Measurements from ENCODE around the gene KANTR. TPM values are rescaled to one million over a fixed set of nuclear protein-coding genes. Genes with fewer than 3 reads are reported as not detected.

Gene KANTR
- 10 to 100 TPM in 1 of 2 donors, 1 to 10 TPM in 1; 9.8 to 10.1 TPM for total RNA-seq
- 11.5 to 15.8 reads per million in 2 donors for total RNA-seq

DNA sequence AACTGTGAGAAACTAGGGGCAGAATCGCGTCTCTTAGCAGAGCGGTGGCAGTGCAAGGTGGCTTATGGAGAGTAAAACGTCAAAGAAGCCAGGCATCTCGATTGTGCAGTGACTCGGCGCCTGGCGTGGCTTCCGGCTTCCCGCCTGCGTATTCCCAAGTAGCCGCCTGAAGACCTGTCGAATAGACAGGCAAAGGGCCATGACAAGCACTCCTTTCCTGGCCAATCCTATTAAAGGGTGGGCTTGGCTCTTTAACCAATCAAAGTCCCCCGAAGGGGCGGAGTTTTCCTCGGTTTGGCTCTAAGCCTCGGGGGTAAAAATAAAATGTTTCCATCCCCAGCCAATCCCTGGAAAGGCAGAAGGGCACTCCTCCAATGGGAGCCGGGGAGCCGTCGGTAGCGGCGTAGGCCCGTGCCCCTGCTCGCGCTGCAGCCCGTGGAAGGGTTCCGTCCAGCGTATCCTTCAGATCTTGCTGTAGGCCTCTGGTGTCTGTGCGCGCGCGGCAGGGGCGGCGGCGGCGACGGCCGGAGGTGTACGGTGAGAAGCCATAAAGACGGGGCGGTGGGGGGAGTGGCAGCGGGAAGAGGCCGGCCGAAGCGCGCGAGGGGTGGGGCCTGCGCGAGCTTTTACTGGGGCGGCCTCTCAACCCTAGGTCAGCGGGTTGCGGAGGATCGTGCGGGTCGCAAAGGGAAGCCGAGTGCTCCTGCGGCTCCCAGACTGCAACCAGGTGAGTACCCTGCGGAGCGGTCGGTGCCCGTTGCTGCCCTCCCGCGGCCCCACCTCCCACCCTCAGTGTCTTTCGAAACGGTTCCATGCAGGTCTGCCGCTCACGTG is at the start of gene KANTR:
Gene KANTR (plus strand): TSS at position 395 of the 834 bp plus-strand sequence. CDS start 30,131 bp downstream, outside the sequence.
- peak within 1 kb of the TSS; percentile 89 for H3K4me3 Mint-ChIP-seq
- peak; percentile 57 to 72 (median 59) for DNase-seq
- H3K36me3 Mint-ChIP-seq (ENCODE audit: low read depth), result no peaks in the 10 kb centered on the region
- H3K9me3 ChIP-seq (ENCODE audit: control insufficient read depth, low read length, poor library complexity, severe bottlenecking), result no peaks in the 10 kb centered on the region
- peak; percentile 84 for ATAC-seq
- H3K4me1 Mint-ChIP-seq, result peaks cover 15% of the 10 kb centered on the region
- peak within 1 kb of the TSS; percentile 9 for H3K27ac Mint-ChIP-seq
- H3K27me3 Mint-ChIP-seq, result no peaks in the 10 kb centered on the region

DNA sequence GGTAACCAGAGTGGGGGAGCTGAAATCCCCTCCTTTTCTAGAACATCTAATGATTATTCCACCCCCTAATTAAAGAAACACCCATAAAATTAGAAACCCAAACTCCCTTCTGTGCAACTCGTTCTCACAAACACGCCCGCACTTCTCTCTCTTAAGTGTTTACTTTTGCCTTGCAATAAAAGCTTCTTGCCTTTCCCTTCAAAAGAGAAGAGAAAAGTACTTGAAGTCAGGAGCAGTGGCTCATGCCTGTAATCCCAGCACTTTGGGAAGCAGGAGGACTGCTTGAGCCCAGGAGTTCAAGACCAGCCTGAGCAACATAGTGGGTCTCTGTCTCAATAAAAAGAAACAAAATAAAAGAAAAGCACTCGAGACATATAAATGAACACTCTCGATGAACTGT is 48.9 kb upstream of the KANTR start:
- no peaks in the 10 kb centered on the region for H3K36me3 Mint-ChIP-seq (ENCODE audit: low read depth)
- H3K9me3 ChIP-seq (ENCODE audit: control insufficient read depth, low read length, poor library complexity, severe bottlenecking), result no peaks in the 10 kb centered on the region
- H3K4me1 Mint-ChIP-seq, result no peaks in the 10 kb centered on the region
- H3K4me3 Mint-ChIP-seq, result no peak overlapping the region
- DNase-seq (no peak), ATAC-seq (no peak)
- H3K27me3 Mint-ChIP-seq, result no peaks in the 10 kb centered on the region
- H3K27ac Mint-ChIP-seq, result no peak overlapping the region

- no peaks in the 10 kb centered on the region for H3K9me3 ChIP-seq (ENCODE audit: control insufficient read depth, low read length, poor library complexity, severe bottlenecking)
- Mint-ChIP-seq H3K4me3 (no peak overlapping the region), H3K4me1 (no peaks in the 10 kb centered on the region), H3K27ac (no peak overlapping the region), H3K27me3 (no peaks in the 10 kb centered on the region), H3K36me3 (ENCODE audit: low read depth) (no peaks in the 10 kb centered on the region)
- DNase-seq (no peak), ATAC-seq (no peak)
Measured at GRCh38 chrX:53047228-53047627, 46.7 kb upstream of the KANTR start.

DNA sequence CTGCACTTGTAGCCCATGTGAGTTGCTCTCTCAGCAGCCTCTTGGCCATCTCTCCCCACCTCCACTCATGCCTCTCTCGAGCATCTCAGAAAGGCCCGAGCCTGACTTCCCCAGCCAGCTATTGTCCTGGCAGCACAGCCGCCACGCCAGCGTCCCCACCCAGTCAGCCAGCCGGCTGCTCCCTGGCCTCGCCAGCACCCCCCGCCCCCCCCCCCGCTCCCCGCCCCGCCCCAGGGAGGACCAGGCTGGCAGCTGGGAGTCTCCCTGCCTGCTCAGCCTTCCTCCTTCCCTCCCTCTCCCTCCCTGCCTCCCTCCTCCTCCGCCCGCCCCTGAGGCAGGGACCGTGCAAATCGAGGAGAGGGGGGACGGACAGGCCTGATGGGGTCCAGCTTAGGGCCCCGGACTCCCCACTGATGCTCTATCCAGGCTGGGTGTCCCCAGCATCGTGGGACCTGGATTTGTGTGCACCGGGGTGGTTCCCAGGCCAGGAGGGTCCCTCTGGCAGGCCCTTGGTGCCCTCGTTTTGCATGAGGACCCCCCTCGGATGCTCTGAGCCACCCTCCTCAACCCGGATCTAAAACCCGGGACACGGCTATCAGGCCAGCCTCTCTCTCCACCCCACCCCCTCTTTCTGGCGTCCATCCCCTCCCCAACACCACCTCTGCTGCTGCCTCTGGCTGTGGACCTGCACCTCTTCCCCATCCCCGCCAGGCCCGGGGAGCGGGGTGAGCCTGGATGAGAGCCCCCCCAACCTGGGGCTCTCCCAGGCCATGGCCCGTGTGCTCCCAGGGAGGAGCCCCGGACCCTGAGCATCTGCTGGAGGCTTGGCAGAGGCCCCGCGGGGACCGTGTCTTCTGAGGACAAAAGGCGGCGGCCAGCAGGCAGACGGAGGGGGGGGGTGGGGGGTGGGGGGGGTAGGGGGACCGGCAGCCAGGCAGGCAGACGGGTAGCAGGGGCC is 45.5 kb upstream of the KANTR start, which contains the start of gene GPR173:
Gene GPR173 (plus strand): TSS at position 621 of the 958 bp plus-strand sequence. CDS start 27,833 bp downstream, outside the sequence.
- ATAC-seq (no peak), DNase-seq (no peak)
- H3K4me3 Mint-ChIP-seq, result peak within 1 kb of the TSS; percentile 64
- no peaks in the 10 kb centered on the region for H3K27me3 Mint-ChIP-seq
- H3K9me3 ChIP-seq (ENCODE audit: control insufficient read depth, low read length, poor library complexity, severe bottlenecking), result no peaks in the 10 kb centered on the region
- no peaks in the 10 kb centered on the region for H3K36me3 Mint-ChIP-seq (ENCODE audit: low read depth)
- peak within 1 kb of the TSS; percentile 27 for H3K27ac Mint-ChIP-seq
- H3K4me1 Mint-ChIP-seq, result no peaks in the 10 kb centered on the region

GRCh38 chrX:53049127-53049517 is 44.8 kb upstream of the KANTR start:
- Mint-ChIP-seq H3K36me3 (ENCODE audit: low read depth) (no peaks in the 10 kb centered on the region), H3K4me3 (no peak overlapping the region)

DNA sequence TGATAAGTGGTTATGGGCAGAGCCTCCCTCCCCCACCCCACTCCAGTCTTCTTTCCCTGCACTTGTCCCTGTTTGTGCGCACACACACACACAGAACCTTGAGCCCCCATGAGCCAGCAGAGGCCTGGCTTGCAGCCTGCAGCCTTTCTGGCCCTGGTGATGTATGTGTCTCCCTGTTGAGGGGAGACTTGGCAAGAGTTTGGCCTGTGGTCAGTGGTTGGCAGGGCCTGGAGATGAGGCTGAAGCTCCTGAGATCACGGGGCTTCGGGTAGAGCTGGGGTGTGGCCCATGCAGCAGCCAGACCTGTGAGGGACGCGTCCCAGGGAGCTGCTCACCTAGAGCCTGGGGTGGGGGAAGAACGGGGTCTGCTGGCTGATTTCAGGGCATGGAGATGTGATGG is 43.1 kb upstream of the KANTR start:
- no peaks in the 10 kb centered on the region for H3K36me3 Mint-ChIP-seq (ENCODE audit: low read depth)
- H3K4me3 Mint-ChIP-seq, result no peak overlapping the region
- no peak overlapping the region for H3K27ac Mint-ChIP-seq
- ATAC-seq (no peak), DNase-seq (no peak)
- H3K27me3 Mint-ChIP-seq, result no peaks in the 10 kb centered on the region
- no peaks in the 10 kb centered on the region for H3K9me3 ChIP-seq (ENCODE audit: control insufficient read depth, low read length, poor library complexity, severe bottlenecking)
- H3K4me1 Mint-ChIP-seq, result no peaks in the 10 kb centered on the region

More at GRCh38 chrX:53049127-53049517, 44.8 kb upstream of the KANTR start:
- Mint-ChIP-seq H3K27ac (no peak overlapping the region), H3K27me3 (no peaks in the 10 kb centered on the region), H3K4me1 (no peaks in the 10 kb centered on the region)
- no peak for ATAC-seq
- H3K9me3 ChIP-seq (ENCODE audit: control insufficient read depth, low read length, poor library complexity, severe bottlenecking), result no peaks in the 10 kb centered on the region
- no peak for DNase-seq

DNA sequence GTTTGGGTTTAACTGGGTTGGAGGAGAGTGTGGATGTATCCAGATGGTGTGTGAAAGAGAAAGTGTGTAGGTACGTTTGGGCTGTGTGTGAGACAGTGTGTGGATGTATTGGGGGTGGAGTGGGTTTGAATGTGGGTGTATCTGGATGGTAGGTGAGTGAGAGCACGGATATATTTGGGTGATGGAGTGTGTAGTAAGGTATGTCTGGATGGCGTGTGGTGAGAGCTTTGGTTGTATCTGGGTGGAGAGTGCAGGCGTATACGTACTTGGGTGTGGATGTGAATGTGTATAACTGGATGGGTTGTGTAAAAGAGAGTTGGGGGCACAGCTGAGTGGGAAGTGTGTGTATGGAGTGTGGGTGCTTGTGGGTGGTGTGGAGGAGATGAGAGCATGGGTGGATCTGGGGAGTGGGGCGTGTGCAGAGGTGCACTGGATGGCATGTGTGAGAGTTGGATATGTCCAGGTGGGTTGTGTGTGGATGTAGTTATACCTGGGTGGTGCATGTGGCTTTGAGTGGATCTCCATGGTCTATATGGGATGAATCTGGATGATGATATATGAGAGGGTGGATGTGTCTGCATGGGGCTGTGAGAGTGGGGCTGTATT is 38.6 kb upstream of the KANTR start:
- H3K9me3 ChIP-seq (ENCODE audit: control insufficient read depth, low read length, poor library complexity, severe bottlenecking), result no peaks in the 10 kb centered on the region
- H3K4me3 Mint-ChIP-seq, result no peak overlapping the region
- peaks cover 2% of the 10 kb centered on the region for H3K4me1 Mint-ChIP-seq
- DNase-seq (no peak), ATAC-seq (no peak)
- no peaks in the 10 kb centered on the region for H3K27me3 Mint-ChIP-seq
- H3K36me3 Mint-ChIP-seq (ENCODE audit: low read depth), result no peaks in the 10 kb centered on the region
- H3K27ac Mint-ChIP-seq, result no peak overlapping the region

DNA sequence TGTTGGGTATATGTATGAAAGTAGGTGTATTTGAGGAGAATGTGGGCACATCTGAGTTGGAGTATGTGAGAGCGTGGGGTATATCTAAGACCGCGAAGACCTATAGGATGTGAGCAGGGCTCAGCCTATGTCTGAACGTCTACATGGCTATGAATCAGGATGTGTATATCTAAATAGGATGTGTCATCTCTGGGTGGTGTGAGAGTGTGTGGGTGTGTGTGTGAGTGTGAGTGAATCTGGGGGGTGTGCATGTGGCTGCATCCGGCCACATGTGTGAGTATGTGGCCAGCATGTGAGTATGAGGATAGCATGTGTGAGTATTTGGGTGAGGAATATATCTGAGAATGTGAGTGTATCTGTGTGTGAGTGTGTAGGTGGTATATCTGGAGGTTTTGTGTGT is 37.6 kb upstream of the KANTR start:
- no peak overlapping the region for H3K4me3 Mint-ChIP-seq
- peaks cover 2% of the 10 kb centered on the region for H3K4me1 Mint-ChIP-seq
- ATAC-seq (no peak), DNase-seq (no peak)
- H3K36me3 Mint-ChIP-seq (ENCODE audit: low read depth), result no peaks in the 10 kb centered on the region
- H3K27ac Mint-ChIP-seq, result no peak overlapping the region
- H3K27me3 Mint-ChIP-seq, result no peaks in the 10 kb centered on the region
- H3K9me3 ChIP-seq (ENCODE audit: control insufficient read depth, low read length, poor library complexity, severe bottlenecking), result no peaks in the 10 kb centered on the region

- Mint-ChIP-seq H3K27ac (no peak overlapping the region), H3K36me3 (ENCODE audit: low read depth) (no peaks in the 10 kb centered on the region), H3K27me3 (no peaks in the 10 kb centered on the region), H3K4me3 (no peak overlapping the region), H3K4me1 (peaks cover 2% of the 10 kb centered on the region)
- DNase-seq (no peak), ATAC-seq (no peak)
- no peaks in the 10 kb centered on the region for H3K9me3 ChIP-seq (ENCODE audit: control insufficient read depth, low read length, poor library complexity, severe bottlenecking)
Measured at GRCh38 chrX:53065104-53065503, 28.8 kb upstream of the KANTR start.

DNA sequence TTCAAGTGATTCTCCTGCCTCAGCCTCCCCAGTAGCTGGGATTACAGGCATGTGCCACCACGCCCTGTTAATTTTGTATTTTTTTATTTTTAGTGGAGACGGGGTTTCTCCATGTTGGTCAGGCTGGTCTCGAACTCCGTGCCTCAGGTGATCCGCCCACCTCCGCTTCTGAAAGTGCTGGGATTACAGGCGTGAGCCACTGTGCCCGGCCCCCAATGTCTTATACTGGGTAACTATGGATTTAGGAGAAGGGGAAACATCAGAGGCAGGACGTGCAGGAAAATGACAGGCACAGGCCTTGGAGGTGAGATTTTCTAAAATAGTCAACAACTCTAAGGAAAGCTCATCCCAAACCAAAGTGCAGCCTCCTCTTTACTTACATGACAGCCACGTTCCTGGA is 22.9 kb upstream of the KANTR start:
- Mint-ChIP-seq H3K4me3 (no peak overlapping the region), H3K27me3 (no peaks in the 10 kb centered on the region), H3K36me3 (ENCODE audit: low read depth) (no peaks in the 10 kb centered on the region), H3K27ac (no peak overlapping the region), H3K4me1 (peaks cover 19% of the 10 kb centered on the region)
- no peak for ATAC-seq
- no peaks in the 10 kb centered on the region for H3K9me3 ChIP-seq (ENCODE audit: control insufficient read depth, low read length, poor library complexity, severe bottlenecking)
- no peak for DNase-seq

DNA sequence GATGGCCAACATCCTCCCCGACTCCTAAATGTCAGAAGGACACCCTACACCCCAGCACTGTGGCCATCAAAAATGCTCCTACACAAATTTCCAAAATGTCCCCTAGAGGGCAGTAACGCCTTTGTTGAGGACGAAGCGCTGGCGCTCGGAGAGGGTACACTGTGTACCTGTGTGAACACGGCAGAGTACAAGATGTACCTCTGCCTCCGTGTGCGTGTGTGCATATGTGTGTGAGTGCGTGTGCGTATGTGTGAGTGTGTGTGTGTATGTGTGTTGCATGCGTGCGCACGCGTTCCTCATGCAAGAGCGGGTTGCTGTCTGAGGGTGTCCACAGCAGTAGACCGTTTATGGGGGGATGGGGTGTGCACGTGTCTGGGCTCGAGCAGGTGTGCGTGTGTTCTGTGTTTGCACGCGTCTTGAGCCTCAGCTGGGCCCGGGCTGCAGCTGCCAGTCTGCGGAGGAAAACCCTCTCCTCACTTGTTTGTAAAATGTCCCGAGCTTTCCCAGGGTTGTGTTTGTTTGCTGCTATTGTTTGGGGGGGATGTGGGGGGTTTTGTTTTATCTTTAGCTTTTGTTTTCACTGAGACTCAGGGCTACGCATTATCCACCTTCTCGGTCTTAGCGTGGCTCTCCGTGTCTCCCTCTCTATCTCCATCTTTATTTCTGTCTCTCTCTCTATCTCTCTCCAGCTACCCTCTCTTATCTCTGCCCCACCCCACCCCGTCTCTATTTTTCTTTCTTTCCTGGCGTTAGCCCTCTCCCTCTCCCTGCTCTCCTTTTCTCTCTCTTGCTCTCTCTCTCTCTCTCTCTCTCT is 22.1 kb upstream of the KANTR start:
- no peaks in the 10 kb centered on the region for H3K9me3 ChIP-seq (ENCODE audit: control insufficient read depth, low read length, poor library complexity, severe bottlenecking)
- Mint-ChIP-seq H3K4me1 (peaks cover 19% of the 10 kb centered on the region), H3K27ac (peak overlapping the region; percentile 87), H3K4me3 (peak overlapping the region; percentile 89), H3K27me3 (no peaks in the 10 kb centered on the region), H3K36me3 (ENCODE audit: low read depth) (no peaks in the 10 kb centered on the region)
- ATAC-seq, result peak; percentile 95
- peak; percentile 39 to 52 (median 52) for DNase-seq

DNA sequence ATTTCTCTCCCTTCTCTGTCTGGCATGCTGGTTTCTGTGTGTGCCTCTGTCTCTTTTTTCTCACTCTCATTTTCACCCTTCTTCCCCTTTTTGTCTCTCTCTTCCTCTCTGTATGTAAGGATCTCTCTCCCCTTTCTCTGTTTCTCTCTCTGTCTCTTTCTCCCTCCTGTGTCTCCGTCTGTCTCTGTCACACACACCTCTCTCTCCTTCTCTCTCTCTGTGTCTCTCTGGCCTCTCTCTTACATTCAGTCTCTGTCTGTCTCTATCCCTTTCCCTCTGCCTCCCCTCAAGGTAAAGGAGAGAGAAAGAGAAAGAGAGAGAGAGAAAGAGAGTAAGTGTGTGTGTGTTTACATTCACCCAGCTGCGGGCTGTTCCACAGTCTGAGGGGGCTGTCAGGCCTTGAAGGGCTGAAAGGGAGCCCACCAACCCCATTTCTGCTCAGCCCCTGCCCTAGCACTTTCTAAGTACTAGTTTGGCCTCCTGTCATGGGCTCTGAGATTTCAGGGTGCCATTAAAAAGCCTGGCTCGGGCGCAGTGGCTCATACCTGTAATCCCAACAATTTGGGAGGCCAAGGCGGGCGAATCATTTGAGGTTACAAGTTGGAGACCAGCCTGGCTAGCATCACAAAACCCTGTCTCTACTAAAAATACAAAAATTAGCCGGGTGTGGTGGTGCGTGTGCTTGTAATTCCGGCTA is 21.4 kb upstream of the KANTR start:
- DNase-seq, result no peak
- no peak for ATAC-seq
- H3K27me3 Mint-ChIP-seq, result no peaks in the 10 kb centered on the region
- peak overlapping the region; percentile 87 for H3K27ac Mint-ChIP-seq
- H3K36me3 Mint-ChIP-seq (ENCODE audit: low read depth), result no peaks in the 10 kb centered on the region
- peak overlapping the region; percentile 89 for H3K4me3 Mint-ChIP-seq
- H3K9me3 ChIP-seq (ENCODE audit: control insufficient read depth, low read length, poor library complexity, severe bottlenecking), result no peaks in the 10 kb centered on the region
- peaks cover 19% of the 10 kb centered on the region for H3K4me1 Mint-ChIP-seq
